ENCODE measurements around the gene ANKS1B.

Gene ANKS1B

GRCh38 chr12:99513066-99513465 lies 471.7 kb downstream of the ANKS1B start:
- no peaks in the 10 kb centered on the region for H3K9me2 ChIP-seq (ENCODE audit: low read depth, low read length)
- no peaks in the 10 kb centered on the region for H3K36me3 ChIP-seq (ENCODE audit: insufficient read depth, low read length)
- no peak overlapping the region for H3K9ac ChIP-seq (ENCODE audit: low read length)
- H3F3A ChIP-seq (ENCODE audit: insufficient read depth, low read length), result no peaks in the 10 kb centered on the region
- no peaks in the 10 kb centered on the region for H3K9me3 ChIP-seq (ENCODE audit: low read length)
- H3K4me1 ChIP-seq (ENCODE audit: insufficient read depth, low read length, severe bottlenecking), result no peaks in the 10 kb centered on the region
- H3K4me2 ChIP-seq (ENCODE audit: low read length), result no peak overlapping the region
- TF ChIP-seq EZH2 (IDR thresholded peaks at IDR 0.05; ENCODE audit: borderline replicate concordance, low read length) (no peak), CTCF (IDR thresholded peaks at IDR 0.05; ENCODE audit: low read length) (no peak)
- H3K79me2 ChIP-seq (ENCODE audit: insufficient read depth, low read length), result no peaks in the 10 kb centered on the region
- H3K27ac ChIP-seq (ENCODE audit: low read depth, low read length, poor library complexity, severe bottlenecking), result no peak overlapping the region
- H3K4me3 ChIP-seq (ENCODE audit: low read depth, low read length, poor library complexity, severe bottlenecking), result no peak overlapping the region
- no peak overlapping the region for H2AFZ ChIP-seq (ENCODE audit: low read length)
- H4K20me1 ChIP-seq (ENCODE audit: insufficient read depth, low read length), result no peaks in the 10 kb centered on the region
- H3K27me3 ChIP-seq (ENCODE audit: insufficient read depth, low read length), result no peaks in the 10 kb centered on the region

GRCh38 chr12:99505805-99506204 lies 478.9 kb downstream of the ANKS1B start:
- Histone ChIP-seq H3F3A (ENCODE audit: insufficient read depth, low read length) (no peaks in the 10 kb centered on the region), H3K79me2 (ENCODE audit: insufficient read depth, low read length) (no peaks in the 10 kb centered on the region), H2AFZ (ENCODE audit: low read length) (no peak overlapping the region), H3K9me2 (ENCODE audit: low read depth, low read length) (no peaks in the 10 kb centered on the region), H3K4me3 (ENCODE audit: low read depth, low read length, poor library complexity, severe bottlenecking) (no peak overlapping the region), H3K36me3 (ENCODE audit: insufficient read depth, low read length) (no peaks in the 10 kb centered on the region), H3K9ac (ENCODE audit: low read length) (no peak overlapping the region), H4K20me1 (ENCODE audit: insufficient read depth, low read length) (no peaks in the 10 kb centered on the region), H3K4me2 (ENCODE audit: low read length) (no peak overlapping the region), H3K4me1 (ENCODE audit: insufficient read depth, low read length, severe bottlenecking) (peaks cover 6% of the 10 kb centered on the region), H3K27ac (ENCODE audit: low read depth, low read length, poor library complexity, severe bottlenecking) (no peak overlapping the region), H3K9me3 (ENCODE audit: low read length) (no peaks in the 10 kb centered on the region), H3K27me3 (ENCODE audit: insufficient read depth, low read length) (no peaks in the 10 kb centered on the region)
- no peak for TF ChIP-seq EZH2 (IDR thresholded peaks at IDR 0.05; ENCODE audit: borderline replicate concordance, low read length)
- no peak for TF ChIP-seq CTCF (IDR thresholded peaks at IDR 0.05; ENCODE audit: low read length)

- no peak overlapping the region for H2AFZ ChIP-seq (ENCODE audit: low read length)
- H3F3A ChIP-seq (ENCODE audit: insufficient read depth, low read length), result no peaks in the 10 kb centered on the region
- H3K79me2 ChIP-seq (ENCODE audit: insufficient read depth, low read length), result no peaks in the 10 kb centered on the region
- no peak overlapping the region for H3K4me2 ChIP-seq (ENCODE audit: low read length)
- no peak overlapping the region for H3K27ac ChIP-seq (ENCODE audit: low read depth, low read length, poor library complexity, severe bottlenecking)
- H3K36me3 ChIP-seq (ENCODE audit: insufficient read depth, low read length), result no peaks in the 10 kb centered on the region
- no peaks in the 10 kb centered on the region for H4K20me1 ChIP-seq (ENCODE audit: insufficient read depth, low read length)
- no peak overlapping the region for H3K9ac ChIP-seq (ENCODE audit: low read length)
- TF ChIP-seq CTCF (IDR thresholded peaks at IDR 0.05; ENCODE audit: low read length) (no peak), EZH2 (IDR thresholded peaks at IDR 0.05; ENCODE audit: borderline replicate concordance, low read length) (no peak)
- H3K4me3 ChIP-seq (ENCODE audit: low read depth, low read length, poor library complexity, severe bottlenecking), result no peak overlapping the region
- H3K9me3 ChIP-seq (ENCODE audit: low read length), result no peaks in the 10 kb centered on the region
- H3K27me3 ChIP-seq (ENCODE audit: insufficient read depth, low read length), result no peaks in the 10 kb centered on the region
- no peaks in the 10 kb centered on the region for H3K9me2 ChIP-seq (ENCODE audit: low read depth, low read length)
- peaks cover 4% of the 10 kb centered on the region for H3K4me1 ChIP-seq (ENCODE audit: insufficient read depth, low read length, severe bottlenecking)
Observed at GRCh38 chr12:99498756-99499155, 486.0 kb downstream of the ANKS1B start.

All from OCI-LY1 (cell line).